HG02973 (cell line): ENCODE data around the gene RBM19.

Experiments used
- ATAC-seq: cut with Tn5 transposase; IDR thresholded peaks from one replicate; pipeline ENCODE4 v1.9.1; 2021; ENCODE audit warnings: moderate library complexity; ENCODE audit not compliant: unreplicated experiment

RBM19 gene

DNA sequence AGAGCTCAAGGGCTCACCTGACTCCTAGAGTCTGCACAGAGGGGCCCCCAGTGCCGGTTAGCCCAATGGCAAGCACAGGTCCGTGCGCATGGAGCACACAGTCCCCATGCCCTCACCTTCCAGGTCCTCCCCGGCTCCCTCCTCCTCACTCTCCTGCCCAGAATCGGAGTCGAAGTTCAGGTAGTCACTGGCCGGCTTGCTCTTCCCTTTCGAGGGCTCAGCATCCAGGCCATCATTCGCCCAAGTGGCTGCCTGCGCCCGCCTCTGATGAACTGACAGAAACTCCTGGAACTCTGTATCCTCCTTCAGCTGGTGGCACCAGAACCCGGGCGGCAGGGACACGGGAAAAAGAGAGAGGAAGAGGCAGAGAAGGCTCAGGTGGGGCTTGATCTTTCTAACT is 7.0 kb downstream of the RBM19 start:
- no peak for ATAC-seq

DNA sequence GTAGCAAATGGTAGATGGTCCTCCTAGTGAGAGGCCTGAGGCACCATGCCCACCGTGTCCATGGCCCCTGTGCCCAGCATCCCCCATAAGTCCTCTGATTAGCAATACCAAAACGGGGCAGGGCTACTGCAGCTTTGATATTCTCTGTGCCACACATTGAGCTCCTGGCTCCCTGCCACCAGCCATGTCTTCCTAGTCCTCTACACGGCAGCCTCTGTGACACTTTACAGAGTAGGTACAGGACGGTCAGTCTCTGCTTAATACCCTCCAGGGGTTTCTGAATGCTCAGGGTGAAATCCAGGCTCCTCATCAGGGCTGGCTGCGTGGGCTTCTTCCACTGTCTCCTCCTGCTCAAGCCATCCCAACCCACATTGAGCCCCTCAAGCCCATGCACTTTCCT is 8.0 kb downstream of the RBM19 start:
- ATAC-seq: no peak

DNA sequence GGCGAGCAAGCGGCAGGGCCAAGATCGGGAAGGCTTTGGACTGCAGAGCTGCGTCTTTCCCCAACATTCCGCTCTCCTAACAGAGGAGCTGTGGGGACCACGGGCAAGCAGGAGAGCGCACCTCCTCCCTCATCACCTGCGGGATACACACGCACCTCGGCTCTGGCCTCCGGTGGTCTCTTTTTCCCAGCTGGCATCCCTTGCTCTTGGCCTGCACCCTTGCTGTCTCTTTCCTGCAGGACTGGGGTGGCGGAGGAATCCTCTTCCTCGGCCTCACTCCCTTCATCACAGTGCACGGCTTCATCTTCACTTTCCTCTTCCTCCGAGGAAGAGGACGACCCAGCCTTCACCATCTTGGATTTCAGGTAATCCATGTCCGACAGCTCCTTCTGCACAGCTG is 8.5 kb downstream of the RBM19 start:
- no peak for ATAC-seq

DNA sequence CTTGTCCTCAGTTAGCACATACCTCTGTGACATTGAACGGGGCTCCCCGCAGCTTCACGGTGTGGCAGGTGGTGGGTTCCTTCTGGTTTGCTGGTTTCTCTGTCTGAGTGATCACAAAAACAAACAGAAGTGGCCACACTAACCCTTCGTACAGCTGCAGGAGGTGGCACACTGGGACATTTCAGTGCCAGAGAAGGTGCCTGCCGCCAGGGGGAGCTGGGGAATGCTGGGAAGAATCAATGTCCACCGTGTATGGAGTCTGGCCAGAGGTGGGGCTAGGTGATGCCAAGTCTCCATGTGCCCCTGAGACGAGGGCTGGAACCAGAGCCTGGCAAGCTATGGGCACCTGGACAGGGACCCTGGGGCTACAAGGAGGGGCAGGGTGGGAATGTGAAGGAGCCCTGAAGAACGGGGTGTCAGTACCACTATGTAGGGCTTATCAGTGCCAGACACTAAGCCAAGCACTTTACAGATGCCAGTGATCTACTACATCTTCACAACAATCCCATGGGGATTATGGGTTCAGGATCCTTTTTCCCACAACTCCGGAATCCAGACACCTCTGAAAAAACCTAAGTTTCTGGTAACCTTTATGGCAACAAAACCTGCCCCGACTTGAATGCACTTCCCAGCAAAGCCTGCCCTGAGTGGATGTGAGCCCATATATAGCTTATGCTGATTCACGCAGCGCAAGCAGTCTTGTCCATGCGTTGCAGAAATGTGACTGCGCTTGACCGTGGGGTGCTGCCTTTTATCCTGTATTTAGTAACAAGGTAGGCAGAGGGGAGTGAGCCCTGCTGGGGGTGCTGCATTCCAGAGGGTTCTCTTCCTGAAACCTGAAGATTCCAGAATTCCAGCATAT is 10.8 kb downstream of the RBM19 start:
- ATAC-seq: no peak

DNA sequence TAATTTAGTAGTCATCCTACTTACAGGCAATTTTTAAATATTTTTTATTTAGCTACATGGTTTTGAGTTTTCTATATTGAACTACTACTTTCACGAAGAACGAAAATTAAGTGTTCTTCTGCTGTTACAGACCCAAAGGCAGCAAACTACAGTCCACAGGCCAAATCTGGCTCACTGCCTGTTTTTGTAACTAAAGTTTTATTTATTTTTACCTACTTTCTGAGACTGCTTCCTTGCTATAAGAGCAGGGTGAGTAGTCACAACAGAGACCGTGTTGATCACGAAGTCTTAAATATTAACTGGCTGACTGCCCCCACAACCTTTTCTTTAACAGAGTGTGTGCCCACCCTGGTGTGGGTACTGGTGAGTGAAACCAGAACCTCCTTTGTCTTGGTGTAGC is 11.6 kb downstream of the RBM19 start:
- no peak for ATAC-seq

DNA sequence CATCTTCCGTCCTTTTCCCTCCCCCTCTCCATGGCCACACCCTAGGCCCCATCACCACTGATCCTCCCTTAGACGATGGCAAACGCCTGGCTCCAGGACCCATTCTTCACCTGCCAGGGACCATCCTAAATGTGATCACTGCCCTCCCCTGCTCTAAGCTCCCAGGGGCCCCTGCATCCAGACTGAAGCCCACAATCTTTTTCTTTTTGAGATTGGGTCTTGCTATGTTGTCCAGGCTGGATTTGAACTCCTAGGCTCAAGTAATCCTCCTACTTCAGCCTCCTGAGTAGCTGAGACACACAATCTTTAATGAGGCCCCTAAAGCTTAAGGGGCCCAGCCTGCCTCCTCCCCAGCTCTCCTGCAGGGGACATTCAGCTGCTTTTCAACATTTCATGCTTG is 15.3 kb downstream of the RBM19 start:
- no peak for ATAC-seq

DNA sequence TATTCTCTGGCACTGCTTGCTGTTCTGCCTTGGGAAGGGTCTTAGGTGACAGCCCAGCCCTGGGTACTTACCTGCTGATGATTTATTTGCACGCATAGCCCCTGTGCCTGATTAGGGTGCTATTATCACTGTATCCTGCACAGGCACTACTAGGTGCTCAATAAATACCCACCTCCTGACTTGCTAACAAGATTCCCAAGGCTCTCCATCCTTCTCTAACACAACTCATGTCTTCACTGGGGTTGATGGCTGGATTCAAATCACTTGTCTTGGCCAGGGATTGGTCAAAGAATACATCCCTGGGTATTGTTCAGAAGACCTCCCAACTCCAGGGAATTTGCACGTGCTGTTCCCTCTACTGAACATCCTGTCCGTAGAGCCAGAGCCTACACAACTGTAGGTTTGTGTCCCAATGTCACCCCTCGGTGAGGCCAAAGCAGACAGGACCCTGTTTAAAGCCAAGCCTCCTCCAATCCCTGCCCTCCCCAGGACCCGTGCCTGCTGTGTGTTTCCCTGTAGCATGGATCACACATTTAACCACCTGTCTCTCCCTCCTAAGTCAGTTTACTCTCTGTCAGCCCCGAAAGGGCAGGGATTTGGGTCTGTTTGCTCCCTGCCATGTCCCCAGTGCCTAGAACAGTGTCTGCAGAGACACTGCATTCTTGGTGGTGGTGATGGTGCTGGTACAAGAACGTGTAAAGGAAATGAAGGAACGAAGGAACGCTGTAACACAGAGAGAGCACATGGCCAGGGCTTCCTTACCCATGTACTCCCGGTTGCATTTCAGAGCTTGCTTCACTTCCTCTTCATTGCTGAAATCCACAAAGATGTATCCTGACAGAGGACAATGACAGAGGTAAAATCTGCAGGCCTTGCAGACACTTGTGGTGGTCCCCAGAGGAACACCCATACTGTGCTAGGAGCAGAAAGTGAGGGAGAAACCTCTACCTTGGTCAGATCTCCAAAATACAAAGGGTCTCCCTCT is 16.5 kb downstream of the RBM19 start:
- no peak for ATAC-seq

DNA sequence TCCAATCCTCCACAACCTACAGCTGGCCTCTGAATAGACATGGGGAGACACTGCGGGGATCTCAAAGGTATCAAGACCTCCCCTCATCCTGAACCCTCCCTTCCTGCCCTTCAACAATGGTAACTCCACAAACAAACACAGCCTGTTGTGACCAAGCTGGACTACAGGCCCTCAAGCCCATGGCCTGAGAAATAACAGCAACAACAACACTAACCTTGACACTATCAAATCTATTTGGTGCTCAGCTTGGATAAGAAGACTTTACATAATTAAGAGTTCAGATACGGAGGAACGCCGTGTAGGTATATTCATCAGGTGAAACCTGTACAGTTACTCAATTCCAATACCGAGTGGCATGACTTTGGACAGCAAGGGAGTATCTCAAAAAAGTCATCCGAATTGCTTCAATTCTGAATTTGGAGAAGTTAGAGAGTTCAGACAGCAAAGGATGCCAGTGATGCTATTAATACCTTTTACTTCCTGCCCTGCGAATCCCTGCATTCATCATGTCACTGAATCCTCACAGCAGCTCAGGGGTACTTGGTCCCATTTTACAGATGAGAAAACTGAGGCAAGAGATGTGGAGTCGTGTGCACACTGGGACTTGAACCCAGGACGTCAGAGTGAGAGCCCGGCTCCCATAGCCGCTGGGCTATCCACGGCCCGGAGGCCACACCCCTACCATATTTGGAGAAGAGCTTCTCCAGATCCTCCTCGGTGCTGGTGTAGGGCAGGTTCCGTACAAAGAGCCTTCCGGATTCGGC is 17.8 kb downstream of the RBM19 start:
- ATAC-seq: no peak

DNA sequence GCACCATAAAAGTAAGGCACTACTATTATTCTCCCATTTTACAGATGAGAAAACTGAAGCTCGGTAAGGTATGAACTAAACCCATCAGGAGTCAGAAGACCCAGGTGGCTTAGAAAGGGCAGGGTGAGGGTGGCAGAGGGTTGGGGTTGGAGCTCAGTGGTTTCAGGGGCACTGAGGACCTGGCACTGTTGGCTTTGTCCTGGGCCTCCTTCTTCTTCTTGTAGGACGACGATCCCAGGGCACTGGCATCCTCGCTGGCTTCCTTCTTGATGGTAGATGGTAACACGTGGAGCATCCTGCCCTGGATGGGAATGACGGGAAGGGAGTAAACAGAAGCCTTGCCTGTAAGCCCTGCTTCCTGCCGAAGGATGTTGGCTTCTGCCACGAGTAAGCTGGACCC is 19.9 kb downstream of the RBM19 start:
- ATAC-seq: no peak

DNA sequence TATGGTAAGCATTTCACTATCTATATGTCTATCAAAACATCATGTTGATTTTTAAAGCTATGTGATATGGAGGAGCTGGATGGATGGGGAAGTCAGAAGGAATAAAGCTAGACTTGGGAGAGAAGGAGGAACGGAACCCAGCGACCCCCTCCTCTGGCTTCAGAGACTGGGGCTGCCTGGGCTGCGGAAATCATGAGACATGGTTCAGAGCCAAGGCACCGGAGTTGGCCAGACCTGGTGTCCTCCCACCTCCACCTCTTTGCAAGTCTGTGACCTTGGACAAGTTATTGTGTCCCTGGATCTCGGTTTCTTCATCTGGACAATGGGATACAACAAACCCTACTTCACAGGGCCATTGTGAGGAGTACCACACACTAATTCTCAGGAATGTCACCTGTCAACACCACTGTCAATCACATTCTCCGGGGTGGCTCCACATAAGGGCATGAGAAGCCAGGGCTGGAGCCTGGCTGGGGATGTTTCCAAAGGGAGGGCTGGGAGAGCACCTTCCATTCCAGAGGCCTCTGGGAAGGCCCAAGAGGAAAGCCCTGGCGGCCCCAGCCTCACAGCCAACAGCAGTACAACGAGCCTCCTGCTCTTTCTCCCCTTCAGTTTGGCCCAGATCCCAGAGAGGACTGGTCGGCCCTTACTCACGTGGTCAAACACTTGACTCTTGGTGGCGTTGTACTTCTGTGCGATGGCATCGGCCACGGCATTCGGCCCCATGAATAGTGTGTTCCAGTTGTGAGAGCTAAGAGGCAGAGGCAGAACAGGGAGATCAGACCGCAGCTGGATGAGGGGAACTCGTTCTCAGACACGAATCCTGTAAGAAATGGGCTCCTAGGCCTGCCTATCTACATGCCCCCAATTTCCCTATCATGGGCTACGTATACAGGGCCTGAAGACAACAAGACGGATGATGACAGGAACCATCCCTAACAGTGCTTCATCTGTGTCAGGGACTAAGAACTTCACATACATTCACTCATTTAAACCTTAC is 20.7 kb downstream of the RBM19 start:
- ATAC-seq: no peak

DNA sequence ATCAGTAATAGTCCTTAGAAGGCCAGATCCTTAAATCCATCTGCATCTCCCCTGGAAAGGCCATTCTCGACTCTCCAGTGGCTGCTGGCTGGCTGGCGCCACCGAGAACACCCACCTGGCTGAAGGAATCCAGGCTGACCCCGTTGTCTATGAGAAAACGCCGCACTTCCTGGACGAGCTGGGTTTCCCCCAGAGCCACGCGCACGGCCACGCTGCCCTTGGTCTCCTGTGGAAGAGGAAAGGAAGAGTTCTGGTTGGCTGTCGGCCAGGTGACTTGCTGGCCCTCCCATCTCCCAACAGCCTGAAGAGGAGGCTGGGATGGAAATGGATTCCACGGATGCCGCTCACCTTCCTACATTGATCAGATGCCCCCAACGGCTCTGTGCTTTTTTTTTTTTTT is 23.9 kb downstream of the RBM19 start:
- no peak for ATAC-seq

DNA sequence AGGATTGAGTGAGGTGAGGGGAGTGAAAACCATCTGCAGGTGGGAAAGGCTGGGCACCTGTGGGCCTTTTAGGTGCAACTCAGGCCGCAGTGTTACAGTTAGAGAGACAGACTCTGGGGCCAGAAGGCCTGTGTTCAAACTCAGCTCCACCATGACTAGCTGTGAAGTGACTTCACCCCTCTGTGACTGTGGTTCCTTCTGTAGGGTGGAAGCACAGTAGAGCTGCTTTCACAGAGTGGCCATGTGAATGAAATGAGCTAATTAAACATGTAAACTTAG is 25.0 kb downstream of the RBM19 start:
- no peak for ATAC-seq

DNA sequence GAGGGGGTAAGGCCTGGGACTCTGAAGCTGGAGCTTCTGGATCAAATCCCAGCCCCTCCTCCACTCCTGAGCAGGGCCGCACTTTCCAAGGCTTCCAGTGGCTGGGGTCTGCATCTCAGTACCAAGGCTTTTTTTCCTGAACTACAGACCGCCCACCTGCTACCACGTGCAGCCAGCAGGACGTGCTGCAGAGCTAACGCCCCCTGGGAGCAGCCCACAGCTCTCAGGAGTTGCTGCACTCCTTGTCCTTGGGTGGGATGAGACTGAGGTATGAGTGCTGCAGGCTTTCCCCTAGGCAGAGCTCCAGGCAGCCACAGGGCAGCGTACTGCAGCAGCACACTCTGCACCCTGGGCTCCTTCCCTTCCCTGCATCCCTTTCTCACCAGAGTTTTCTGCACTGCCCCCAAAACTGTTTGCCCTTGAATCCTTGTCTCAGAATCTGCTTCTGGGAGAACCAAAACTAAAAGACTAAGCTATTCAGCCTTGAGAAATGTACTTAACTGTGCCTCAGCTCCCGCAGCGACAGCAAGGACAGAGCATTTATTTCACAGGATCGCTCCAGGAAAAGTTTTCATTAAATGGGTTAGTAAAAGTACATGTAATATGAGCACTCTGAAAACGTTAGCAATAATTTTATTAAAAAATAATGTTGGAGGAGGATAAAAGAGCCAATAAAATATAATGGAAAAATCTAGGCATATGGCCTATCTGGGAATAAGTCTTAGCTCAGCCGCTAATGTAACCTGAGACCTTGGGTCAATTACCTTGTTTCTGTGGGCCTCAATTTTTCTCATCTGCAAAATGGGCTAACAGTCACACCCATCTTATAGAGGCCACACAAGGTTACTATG is 25.5 kb downstream of the RBM19 start:
- ATAC-seq: no peak

DNA sequence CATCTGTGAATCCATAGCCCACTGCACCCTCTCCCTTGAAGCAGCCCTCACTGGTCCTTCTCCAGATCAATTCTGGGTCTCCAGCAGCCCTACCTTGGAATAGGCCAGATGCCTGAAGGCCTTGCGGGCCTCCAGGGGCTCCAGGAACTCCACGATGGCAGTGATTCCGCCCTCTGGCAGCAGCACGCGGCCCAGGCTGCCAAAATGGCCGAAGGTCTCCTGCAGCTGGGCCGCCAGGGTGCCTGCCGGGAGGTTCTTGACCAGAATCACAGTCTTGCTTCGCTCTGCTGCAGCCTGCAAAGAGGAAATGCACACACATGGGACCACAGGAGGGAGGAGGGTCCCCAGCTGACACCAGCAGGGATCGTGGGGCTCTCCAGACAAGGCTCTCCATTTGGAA is 26.3 kb downstream of the RBM19 start:
- ATAC-seq: no peak

DNA sequence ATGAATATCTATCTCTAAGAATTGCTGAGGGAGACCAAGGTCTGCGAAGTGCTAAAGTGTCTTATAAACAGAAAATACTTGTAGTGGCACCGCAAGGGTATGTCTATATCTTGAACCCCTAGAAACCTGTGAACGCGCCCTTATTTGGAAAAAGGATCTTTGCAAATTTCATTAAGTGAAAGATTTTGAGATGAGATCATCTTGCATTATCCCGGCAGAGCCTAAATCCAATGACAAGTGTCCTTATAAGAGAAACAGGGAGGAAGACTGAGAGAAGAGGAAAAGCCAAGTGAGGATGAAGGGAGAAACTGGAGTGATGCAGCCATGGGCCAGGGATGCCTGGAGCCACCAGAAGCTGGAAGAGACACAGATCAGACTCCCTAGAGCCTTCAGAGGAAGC is 27.7 kb downstream of the RBM19 start:
- ATAC-seq: no peak

DNA sequence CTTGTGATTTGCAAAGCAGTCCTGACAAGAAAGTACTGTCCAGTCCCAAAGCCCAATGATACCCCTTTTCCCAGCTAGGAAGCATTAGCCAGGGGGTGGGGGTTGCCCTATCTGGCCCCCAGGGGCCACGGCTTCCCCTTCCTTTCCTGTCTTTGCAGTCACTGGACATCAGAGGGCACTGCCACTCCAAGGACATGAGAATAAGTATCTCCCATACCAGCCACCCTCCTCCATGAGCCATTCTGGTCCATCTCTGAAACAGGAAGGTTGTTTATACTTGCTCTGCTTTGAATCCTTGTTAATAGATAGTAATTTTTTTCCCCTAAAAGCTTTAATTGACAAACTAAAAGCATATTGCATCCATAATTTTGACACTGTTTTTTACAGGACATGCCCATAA is 29.7 kb downstream of the RBM19 start:
- ATAC-seq: no peak

DNA sequence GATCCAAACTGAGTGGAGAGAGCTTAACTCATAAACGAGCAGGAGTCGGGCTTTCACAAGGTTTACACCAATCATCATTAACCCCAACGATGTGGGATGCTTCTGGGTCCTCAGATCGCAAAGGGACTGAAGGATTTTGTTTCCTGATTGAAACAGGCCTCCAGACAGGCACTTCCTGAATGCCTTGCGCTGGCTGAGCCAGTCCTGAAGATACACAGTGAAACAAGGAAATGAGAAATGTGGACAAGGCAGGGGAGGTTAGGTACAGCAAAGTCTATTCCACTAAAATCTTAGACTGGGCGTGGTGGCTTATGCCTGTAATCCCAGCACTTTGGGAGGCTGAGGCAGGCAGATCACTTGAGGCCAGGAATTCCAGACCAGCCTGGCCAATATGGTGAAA is 30.7 kb downstream of the RBM19 start:
- no peak for ATAC-seq

DNA sequence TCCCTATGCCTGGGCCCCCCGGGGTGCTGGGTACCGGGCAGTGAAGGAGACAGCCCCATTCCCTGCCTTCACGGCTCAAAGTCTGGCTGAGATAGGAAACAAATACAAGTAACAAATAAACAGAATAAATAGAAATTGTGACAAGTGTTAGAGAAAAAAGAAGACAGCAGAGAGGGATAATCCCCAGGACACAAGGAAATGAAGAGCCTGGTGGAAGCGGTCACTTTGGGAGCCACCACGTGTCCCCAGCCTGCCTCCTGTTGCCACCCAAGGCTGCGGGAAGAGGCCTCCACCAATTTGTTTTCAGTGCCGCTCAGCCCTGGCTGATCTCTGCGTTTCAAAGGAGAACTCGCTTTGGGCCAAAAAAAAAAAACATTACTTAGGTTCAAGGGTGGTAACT is 31.2 kb downstream of the RBM19 start:
- no peak for ATAC-seq

DNA sequence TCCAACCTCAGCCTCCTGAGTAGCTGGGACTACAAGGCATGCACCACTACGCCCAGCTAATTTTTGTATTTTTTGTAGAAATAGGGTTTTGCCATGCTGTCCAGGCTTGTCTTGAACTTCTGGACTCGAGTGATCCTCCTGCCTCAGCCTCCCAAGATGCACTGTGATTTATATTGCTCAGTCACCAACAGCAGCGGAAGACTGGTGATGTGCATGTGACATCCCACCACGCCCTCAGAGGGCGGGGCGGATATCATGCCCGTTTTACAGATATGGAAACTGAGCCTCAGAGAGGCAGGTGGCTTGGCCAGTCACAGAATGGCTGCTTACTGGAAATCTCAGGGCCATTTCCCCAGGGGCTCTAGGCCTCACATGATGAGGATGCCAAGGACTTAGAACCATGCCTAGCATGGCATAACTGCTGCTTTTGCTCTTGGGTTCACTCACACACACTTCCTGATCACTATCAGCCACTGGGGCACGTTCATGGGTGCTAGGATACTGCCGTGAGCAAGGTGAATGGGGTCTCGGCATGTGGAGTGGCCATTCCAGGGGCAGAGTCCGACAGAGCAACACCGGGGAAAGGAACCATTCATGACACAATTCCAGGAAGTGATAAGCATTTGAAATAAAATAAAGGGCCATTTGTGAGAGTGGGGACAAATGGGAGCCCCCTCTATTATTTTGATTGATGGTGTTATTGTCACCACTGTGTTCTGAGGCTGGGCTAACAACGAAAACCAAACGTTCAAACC is 31.9 kb downstream of the RBM19 start:
- ATAC-seq: no peak
